ENCODE measurements around the gene COPS2.
A peak's percentile ranks its signal among the peaks of the same experiment; 100 is the strongest.
"Not testable (repeated sequence)": the region's sequence is repeated elsewhere in the genome, so short reads cannot be mapped to it uniquely, and the experiment has no call there.

The COPS2 gene

GRCh38 chr15:49178497-49178896 lies 23.1 kb upstream of the COPS2 start:
- TF ChIP-seq, protein P1, sequence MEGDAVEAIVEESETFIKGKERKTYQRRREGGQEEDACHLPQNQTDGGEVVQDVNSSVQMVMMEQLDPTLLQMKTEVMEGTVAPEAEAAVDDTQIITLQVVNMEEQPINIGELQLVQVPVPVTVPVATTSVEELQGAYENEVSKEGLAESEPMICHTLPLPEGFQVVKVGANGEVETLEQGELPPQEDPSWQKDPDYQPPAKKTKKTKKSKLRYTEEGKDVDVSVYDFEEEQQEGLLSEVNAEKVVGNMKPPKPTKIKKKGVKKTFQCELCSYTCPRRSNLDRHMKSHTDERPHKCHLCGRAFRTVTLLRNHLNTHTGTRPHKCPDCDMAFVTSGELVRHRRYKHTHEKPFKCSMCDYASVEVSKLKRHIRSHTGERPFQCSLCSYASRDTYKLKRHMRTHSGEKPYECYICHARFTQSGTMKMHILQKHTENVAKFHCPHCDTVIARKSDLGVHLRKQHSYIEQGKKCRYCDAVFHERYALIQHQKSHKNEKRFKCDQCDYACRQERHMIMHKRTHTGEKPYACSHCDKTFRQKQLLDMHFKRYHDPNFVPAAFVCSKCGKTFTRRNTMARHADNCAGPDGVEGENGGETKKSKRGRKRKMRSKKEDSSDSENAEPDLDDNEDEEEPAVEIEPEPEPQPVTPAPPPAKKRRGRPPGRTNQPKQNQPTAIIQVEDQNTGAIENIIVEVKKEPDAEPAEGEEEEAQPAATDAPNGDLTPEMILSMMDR (IDR thresholded peaks at IDR 0.05; ENCODE audit: control extremely low read depth, extremely low read depth, low read depth, missing control alignments): no peak
- no peak for DNase-seq (ENCODE audit: extremely low spot score)
- CTCF ChIA-PET: interaction anchor here (1.5 to 1.6 kb wide), 2 partner anchors 8 to 9 kb away, joined by 4 to 5 read pairs; partner anchors contain the start of gene GALK2
- POLR2A ChIA-PET: no interaction called here

GRCh38 chr15:49175582-49176397 lies 20.4 kb upstream of the COPS2 start:
- CTCF ChIA-PET: interaction anchor here (0.9 kb wide), 2 partner anchors 9 to 11 kb away, joined by 3 to 4 read pairs; no protein-coding TSS in a partner anchor
- POLR2A ChIA-PET; DNase-seq (ENCODE audit: extremely low spot score): not testable (repeated sequence)

- ChIA-PET POLR2A (no interaction called here), CTCF (interaction anchor here (0.9 to 1.0 kb wide), 3 partner anchors 10 to 61 kb away, joined by 3 to 4 read pairs (median 3); no protein-coding TSS in a partner anchor)
- no peak for DNase-seq (ENCODE audit: extremely low spot score)
- TF ChIP-seq, protein P1 (IDR thresholded peaks at IDR 0.05; ENCODE audit: control extremely low read depth, extremely low read depth, low read depth, missing control alignments): no peak
Measured at GRCh38 chr15:49174902-49175301, 19.5 kb upstream of the COPS2 start.

- CTCF ChIA-PET: interaction anchor here (0.8 kb wide), 1 partner anchor 16 kb away, joined by 3 read pairs; the partner anchor contains the start of gene COPS2
- TF ChIP-seq, protein P1 (IDR thresholded peaks at IDR 0.05; ENCODE audit: control extremely low read depth, extremely low read depth, low read depth, missing control alignments): no peak
- POLR2A ChIA-PET: interaction anchor here (0.6 kb wide), 1 partner anchor 487 kb away, joined by 11 read pairs; no protein-coding TSS in a partner anchor
Measured at GRCh38 chr15:49171790-49172189, 16.4 kb upstream of the COPS2 start.

DNA sequence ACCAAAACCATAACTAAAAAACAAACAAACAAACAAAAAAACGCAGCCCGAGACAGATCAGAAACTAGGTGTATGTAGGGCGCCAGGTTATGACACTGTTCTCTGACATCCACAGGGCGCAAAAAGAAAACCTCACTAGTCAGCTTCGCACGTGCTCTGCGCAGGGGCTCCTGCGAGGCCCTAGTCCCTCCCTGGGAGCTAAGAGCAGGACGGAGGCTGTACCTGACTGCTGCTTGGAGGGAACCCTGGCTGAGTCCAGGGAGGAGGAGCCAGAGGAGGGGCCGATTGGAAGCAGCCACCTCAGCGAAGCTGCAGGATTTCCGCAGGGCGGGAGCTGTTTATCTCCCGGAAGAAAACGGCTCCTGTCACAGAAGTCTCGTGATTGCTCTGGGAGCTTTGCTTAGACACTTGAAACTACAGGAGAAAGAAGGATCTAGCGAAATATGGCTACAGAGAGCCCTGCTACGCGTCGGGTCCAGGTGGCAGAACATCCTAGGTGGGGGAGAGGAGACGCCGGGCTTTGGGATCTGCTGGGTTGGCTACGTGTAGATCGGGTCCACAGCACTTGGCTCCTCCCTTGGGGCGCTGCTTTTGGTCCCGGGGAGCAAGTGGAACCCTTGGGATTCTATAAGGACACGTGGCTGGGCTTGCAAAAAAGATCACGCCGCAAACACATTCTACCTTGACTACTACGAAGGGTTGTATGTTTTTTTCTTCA lies 14.6 kb upstream of the COPS2 start, which contains the start of gene GALK2:
Gene GALK2 (plus strand): TSS at position 368 of the 718 bp plus-strand sequence. CDS start 76 bp downstream, at position 444.
- POLR2A ChIA-PET: interaction anchor here (0.6 to 1.2 kb wide), 4 partner anchors 11 to 55 kb away, joined by 3 to 10 read pairs (median 4); partner anchors contain the start of gene COPS2
- CTCF ChIA-PET: interaction anchor here (0.9 to 1.4 kb wide), 6 partner anchors 9 to 978 kb away, joined by 3 to 5 read pairs (median 3); partner anchors contain the start of gene COPS2
- peak; percentile 77 for DNase-seq (ENCODE audit: extremely low spot score)
- TF ChIP-seq, protein P1 (IDR thresholded peaks at IDR 0.05; ENCODE audit: control extremely low read depth, extremely low read depth, low read depth, missing control alignments): no peak

More at GRCh38 chr15:49171790-49172189, 16.4 kb upstream of the COPS2 start:
- no peak for DNase-seq (ENCODE audit: extremely low spot score)

DNA sequence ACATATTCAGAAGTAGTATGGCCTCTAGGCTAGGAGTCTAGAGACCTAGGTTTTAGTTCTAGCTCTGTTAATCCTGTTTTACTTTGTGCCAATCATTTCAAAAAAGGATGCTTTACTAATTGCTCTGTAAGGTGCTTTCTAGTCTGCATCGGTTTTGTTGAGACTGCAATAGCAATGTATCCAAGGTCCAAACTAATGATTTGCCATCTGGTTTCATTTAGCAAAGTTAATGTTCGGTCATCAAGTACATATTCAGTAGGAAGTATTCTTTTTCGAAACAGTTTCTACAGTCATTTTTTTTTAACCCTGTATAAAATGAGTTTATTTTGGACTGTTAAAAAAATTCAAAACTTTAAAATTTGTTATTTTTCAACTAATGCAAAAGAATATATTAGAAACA lies 12.6 kb upstream of the COPS2 start:
- POLR2A ChIA-PET: no interaction called here

More for the DNA sequence above, 12.6 kb upstream of the COPS2 start:
- no peak for DNase-seq (ENCODE audit: extremely low spot score)
- TF ChIP-seq, protein P1 (IDR thresholded peaks at IDR 0.05; ENCODE audit: control extremely low read depth, extremely low read depth, low read depth, missing control alignments): no peak
- CTCF ChIA-PET: no interaction called here

Data from GM10248 (cell line).